Measurements from ENCODE around the gene KREMEN2. TPM values are rescaled to one million over a fixed set of nuclear protein-coding genes. Genes with fewer than 3 reads are reported as not detected.

Gene KREMEN2
- total and polyA plus RNA-seq, 2 of the 8 experiments (the other 6 are each of a cell fraction or from before 2014, with no cell fraction given), result 6.6 to 7.0 TPM

- H4K91ac ChIP-seq (replicated peaks; ENCODE audit: insufficient read length, low read length), result no peak overlapping the region
- H2AK5ac ChIP-seq (ENCODE audit: low read depth, low read length), result no peak overlapping the region
- no peak overlapping the region for H4K8ac ChIP-seq (ENCODE audit: extremely low read depth, insufficient read depth, low read length)
- peaks cover 0 to 8% of the 10 kb centered on the region in 2 experiments; a peak in 2 of 4 replicates for H3K79me2 ChIP-seq (ENCODE audit: control insufficient read depth in 1 of 2, insufficient read depth in 2 of 2, low read length in 2 of 2)
- no peak overlapping the region for H2BK15ac ChIP-seq (ENCODE audit: low read length)
- no peaks in the 10 kb centered on the region for H3K9me3 ChIP-seq (ENCODE audit: insufficient read depth in 2 of 2, low read depth in 1 of 2, low read length in 1 of 2)
- CTCF ChIA-PET (ENCODE audit: partially characterized antibody), result interaction anchor here (0.6 to 2.0 kb wide), 8 partner anchors 9 to 57 kb away, joined by 3 to 10 read pairs (median 4); partner anchors contain the start of gene KREMEN2
- H3K79me1 ChIP-seq (ENCODE audit: low read depth, low read length), result peaks cover 14% of the 10 kb centered on the region
- 86% methylated on average over 15 of the region's 15 CpGs; no CpG with 5 or more reads in 1 of the 2 experiments for WGBS, 2 experiments (ENCODE audit: extremely low coverage in 1 of 2, insufficient coverage in 1 of 2, insufficient read length in 1 of 2, insufficient replicate concordance in 2 of 2, low coverage in 1 of 2, low lambda C conversion rate in 2 of 2, missing lambda C conversion rate in 1 of 2)
- DNase-seq (ENCODE audit: low read depth in 1 of 2, low spot score in 2 of 2) (no peak), FAIRE-seq (no peak)
- TF ChIP-seq USF2 (IDR thresholded peaks at IDR 0.05; ENCODE audit: low read length) (no peak), E2F6 (IDR thresholded peaks at IDR 0.05) (no peak), SP1 (IDR thresholded peaks at IDR 0.05; ENCODE audit: low read depth, low read length) (no peak), CHD2 (IDR thresholded peaks at IDR 0.05; ENCODE audit: low read length) (no peak), SIN3A (conservative IDR thresholded peaks at IDR 0.05 in 1 of 2, IDR thresholded peaks at IDR 0.05 in 1 of 2; ENCODE audit: low read depth in 1 of 2, low read length in 2 of 2) (no peak), POLR2AphosphoS5 (IDR thresholded peaks at IDR 0.05; ENCODE audit: low read depth, low read length) (no peak)
- no peak overlapping the region for H2BK120ac ChIP-seq (replicated peaks; ENCODE audit: low read depth, low read length)
- no peak overlapping the region for H2BK20ac ChIP-seq (ENCODE audit: low read length)
- POLR2A ChIA-PET (ENCODE audit: partially characterized antibody), result interaction anchor here (1.2 to 25.4 kb wide), 7 partner anchors 10 to 53 kb away, joined by 3 to 455 read pairs (median 9); partner anchors contain the start of genes CLDN6, HCFC1R1, KREMEN2 and PAQR4
- H4K20me1 ChIP-seq (replicated peaks in 1 of 2; ENCODE audit: control insufficient read depth in 1 of 2, insufficient read depth in 2 of 2, low read length in 2 of 2), result peaks cover 20 to 33% of the 10 kb centered on the region in 2 experiments
- no peak overlapping the region for H3K4me2 ChIP-seq (ENCODE audit: insufficient read depth in 1 of 2, low read depth in 2 of 2, low read length in 2 of 2)
- no peak overlapping the region for H3K18ac ChIP-seq (ENCODE audit: extremely low read depth, low read length)
- H3K9ac ChIP-seq (replicated peaks in 1 of 4; ENCODE audit: extremely low read depth in 1 of 4, low read depth in 3 of 4, low read length in 3 of 4), result no peak overlapping the region
- no peak overlapping the region for H3K56ac ChIP-seq (replicated peaks; ENCODE audit: insufficient read length, low read depth, low read length)
- no peaks in the 10 kb centered on the region for H3K27me3 ChIP-seq (replicated peaks in 1 of 4; ENCODE audit: control insufficient read depth in 3 of 4, extremely low read depth in 1 of 4, insufficient read depth in 3 of 4, low read length in 3 of 4)
- H3K4me3 ChIP-seq (ENCODE audit: extremely low read depth in 1 of 4, insufficient read depth in 2 of 4, low read depth in 3 of 4, low read length in 4 of 4), result no peak overlapping the region
- H2BK5ac ChIP-seq (ENCODE audit: low read depth, low read length), result no peak overlapping the region
- H2BK12ac ChIP-seq (ENCODE audit: low read depth, low read length), result no peak overlapping the region
- H4K5ac ChIP-seq (ENCODE audit: insufficient read length, low read depth, low read length), result no peak overlapping the region
- H3K14ac ChIP-seq (ENCODE audit: insufficient read length), result no peak overlapping the region
- H3K23me2 ChIP-seq (ENCODE audit: low read depth, low read length), result peaks cover 10% of the 10 kb centered on the region; the same call in 1 of the 2 replicates
- peaks cover 0 to 13% (median 9%) of the 10 kb centered on the region in 4 experiments; a peak in 6 of 7 replicates for H3K4me1 ChIP-seq (replicated peaks in 1 of 4; ENCODE audit: control insufficient read depth in 3 of 4, insufficient read depth in 4 of 4, low read length in 3 of 4)
- peaks cover 20 to 44% (median 33%) of the 10 kb centered on the region in 4 experiments for H3K36me3 ChIP-seq (ENCODE audit: control insufficient read depth in 2 of 4, insufficient read depth in 4 of 4, low read length in 3 of 4)
- no peak overlapping the region for H3K27ac ChIP-seq (ENCODE audit: low read depth, low read length)
- H3K23ac ChIP-seq (ENCODE audit: insufficient read length), result no peak overlapping the region
- no peak overlapping the region for H3K4ac ChIP-seq (replicated peaks; ENCODE audit: insufficient read length, low read depth, low read length)
- H2AFZ ChIP-seq (ENCODE audit: low read length), result no peak overlapping the region
Measured at GRCh38 chr16:2976673-2977072, 12.6 kb downstream of the KREMEN2 start.
